Stimulated activated naive CD4-positive, alpha-beta T cell (primary cell): ENCODE data around the gene CCSER2.

ENCODE experiments used
- DNase-seq, 6 experiments: peaks; one replicate each; lab custom pipeline; 2025; lab: John Stamatoyannopoulos, UW

Gene CCSER2

DNA sequence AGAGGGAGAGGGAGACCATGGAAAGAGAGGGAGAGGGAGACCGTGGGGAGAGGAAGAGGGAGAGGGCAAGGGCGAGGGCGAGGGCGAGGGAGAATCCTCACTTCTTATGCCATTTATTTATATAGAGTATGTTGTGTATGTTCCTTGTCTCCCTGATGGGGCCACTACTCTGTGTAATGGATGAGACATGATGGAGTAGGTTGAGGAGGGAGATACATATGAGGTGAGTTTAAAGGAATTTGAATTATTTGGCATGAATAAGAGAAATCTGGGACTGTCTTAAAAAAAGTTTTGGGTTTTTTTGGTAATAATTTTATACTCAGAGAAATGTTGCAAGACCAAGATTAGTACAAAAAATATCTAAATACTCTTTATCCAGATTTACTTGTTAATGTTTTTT is 20.1 kb downstream of the CCSER2 start:
- DNase-seq: no peak

DNA sequence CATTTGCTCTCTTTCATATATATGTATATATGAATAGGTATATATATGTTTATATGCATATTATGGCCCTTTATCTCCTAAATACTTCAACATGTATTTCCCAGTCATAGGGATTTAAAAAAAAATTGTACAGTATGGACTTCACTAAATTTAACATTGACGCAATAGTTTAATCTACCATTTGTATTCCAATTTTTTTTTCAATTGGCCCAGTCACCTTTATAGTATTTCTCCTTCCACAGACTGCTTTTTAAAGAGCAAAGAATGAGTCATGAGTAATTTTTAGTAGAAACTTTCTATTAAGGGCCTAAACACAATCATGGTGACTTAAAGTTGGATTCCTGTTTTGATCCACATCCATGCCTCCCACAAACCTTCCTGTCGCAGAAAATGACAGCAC is 20.5 kb downstream of the CCSER2 start:
- no peak for DNase-seq

DNA sequence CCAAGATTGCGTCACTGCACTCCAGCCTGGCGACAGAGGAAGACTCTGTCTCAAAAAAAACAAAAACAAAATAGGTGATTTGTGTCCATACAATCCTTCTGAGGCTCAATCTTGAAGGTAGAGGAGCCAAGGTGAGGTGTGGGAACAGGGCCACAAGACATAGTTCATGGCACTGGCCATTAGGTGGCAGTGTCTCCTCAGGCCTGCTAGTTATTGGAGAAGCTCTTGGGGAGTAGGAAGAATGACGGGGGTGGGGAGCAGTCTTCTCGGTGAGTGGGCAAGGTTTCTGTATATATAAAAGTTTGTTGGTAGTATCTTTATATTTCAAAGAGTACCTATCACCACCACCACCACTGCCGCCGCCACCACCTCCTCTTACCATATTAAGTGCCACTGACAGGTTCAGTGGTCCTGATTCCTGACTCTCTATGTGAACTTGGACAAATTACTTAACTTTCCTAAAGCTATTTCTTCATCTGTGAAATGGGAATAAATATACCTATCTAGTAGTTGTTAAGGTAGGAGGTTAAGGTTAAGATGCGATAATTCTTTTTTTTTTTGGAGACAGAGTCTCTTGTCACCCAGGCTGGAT is 24.0 kb downstream of the CCSER2 start:
- DNase-seq: peak; percentile 8 to 60 (median 49)

DNA sequence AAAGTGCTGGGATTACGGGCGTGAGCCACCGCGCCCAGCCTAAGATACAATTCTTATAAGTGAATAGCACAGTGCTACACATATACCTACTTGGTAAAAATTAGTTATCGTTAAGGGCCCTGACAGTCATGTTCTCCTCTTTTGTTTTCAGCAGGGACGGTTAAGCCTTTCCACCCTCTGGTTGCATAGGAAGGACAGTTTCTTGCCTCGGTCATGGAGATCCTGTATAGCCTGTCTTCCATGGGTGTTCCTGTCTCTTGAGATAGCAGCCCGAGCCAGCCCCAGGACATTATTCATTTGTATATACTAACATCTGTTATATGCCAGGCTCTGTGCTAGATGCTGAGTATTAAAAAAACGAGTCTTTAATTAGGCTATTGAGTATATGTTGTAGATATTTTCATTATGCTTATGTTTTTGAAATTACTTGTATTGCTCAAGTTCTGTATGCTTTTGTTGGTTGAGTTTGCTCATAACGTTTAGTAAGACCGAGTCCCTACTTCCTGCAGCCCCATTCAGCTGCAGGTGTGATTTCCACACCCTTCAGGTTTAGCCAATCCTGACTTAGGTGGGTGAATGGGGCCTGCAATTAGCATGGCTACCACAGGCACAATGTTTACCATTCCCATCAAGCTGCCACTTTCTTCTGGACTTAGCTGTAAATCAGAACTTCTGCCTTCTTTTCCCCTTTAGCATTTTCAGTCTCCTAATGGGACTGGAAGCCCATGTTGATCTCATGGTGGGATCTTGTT is 24.8 kb downstream of the CCSER2 start:
- no peak for DNase-seq

DNA sequence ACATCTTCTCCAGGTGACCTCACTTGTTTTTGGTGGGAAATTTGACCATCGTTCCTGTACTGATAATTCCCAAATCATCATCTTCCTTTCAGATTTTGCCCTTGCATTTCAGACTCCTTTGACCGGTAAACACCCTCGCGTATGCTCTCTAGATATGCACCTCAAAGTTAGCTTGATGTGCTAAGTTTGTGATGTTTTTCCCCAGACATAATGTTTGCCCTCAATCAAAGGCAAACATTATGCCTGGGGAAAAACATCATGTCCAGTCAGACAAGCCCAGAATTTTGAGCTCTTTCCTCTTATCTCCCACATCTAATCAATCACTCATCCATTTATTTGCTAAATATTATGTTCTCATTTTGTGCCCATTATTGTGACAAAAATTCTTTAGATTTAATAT is 26.2 kb downstream of the CCSER2 start:
- DNase-seq: no peak

DNA sequence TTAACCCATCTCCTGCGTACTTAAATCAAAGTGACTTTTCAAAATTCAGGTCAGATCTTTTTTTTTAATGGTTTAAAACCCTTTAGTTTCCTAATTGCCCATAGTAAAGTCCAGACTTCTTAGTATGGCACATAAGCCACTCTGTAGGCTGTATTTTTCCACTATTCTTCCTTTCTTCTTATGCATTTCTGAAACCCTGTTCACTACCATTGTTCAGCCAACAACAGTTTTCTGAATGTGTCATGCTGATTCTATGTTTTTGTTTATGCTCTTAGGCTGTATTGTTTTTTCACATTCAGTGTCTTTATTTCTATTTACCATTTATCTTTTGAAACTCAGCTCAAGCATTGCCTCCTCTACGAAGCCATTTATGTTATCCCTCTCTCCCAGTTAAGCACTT is 26.7 kb downstream of the CCSER2 start:
- no peak for DNase-seq

DNA sequence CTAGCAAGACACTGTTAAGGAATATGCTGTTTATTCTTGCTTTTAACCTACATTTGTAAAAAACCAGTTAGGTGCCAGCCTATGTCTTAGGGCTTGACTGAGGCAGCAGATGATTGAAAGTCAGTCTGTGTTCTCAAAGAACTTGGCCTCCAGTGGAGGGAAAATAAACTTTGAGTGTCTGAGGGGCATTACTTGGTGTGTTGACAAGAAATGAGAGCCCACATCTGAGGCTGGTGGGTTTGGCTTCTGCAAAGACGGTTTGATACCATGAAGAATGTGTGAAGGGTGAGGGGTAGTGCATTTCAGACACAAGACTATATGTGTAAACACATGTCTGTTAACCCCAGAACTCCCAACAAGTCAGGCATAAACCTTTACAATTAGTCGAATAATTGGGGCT is 28.5 kb downstream of the CCSER2 start:
- peak in 1 of 6 experiments; percentile 2 for DNase-seq

DNA sequence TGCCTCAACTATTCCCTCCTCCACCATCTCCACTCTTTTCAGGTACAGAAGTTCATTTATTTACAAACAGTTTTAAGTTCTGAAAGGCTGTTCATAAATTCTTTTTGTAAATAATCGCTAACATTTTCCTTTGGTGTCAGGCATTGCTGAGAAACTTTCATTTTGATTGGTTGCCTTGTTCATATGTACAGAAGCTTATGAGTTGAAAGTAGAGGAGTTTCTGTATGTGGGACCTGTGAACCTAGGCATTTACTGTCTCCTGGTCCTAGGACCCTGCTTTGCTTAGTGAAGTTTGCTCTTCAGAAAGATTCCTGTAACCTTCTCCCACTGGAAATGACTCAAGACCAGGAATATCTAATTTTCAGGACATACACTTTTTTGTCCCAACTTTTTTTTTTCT is 30.4 kb downstream of the CCSER2 start:
- DNase-seq: no peak

DNA sequence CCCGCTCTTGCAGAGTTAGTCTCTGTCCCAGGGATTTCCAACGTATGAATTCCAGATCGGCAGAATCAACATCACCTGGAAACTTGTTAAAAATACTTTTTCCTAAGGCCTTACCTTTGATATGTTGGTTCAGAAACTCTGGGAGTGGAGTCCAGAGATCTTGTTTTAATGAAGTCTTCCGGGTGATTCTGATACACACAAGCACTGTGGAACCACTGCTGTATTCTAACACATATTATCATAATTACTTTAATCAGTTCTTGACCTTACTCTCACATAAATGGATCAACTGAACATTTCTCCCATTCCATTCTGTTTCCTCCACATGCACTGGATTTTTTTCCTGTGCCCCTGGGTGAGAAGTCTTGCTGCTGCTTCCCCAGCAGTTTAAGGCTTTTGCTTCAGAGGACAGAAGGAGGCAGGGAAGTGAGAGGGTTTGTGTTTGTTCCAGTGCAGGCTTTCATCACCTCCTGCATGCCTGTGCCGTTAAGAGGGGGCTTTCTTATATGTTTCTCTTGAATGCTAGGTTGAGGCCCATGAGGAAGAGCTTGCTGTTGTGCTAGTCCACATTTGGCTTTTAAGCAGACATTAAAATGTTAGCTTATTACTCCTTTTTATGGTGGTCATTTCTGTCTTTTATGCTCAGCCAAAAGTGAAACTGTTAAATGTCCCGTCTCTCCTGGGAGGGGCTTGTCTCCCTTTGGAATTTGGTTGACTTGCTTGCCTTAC is 32.4 kb downstream of the CCSER2 start:
- DNase-seq: no peak

DNA sequence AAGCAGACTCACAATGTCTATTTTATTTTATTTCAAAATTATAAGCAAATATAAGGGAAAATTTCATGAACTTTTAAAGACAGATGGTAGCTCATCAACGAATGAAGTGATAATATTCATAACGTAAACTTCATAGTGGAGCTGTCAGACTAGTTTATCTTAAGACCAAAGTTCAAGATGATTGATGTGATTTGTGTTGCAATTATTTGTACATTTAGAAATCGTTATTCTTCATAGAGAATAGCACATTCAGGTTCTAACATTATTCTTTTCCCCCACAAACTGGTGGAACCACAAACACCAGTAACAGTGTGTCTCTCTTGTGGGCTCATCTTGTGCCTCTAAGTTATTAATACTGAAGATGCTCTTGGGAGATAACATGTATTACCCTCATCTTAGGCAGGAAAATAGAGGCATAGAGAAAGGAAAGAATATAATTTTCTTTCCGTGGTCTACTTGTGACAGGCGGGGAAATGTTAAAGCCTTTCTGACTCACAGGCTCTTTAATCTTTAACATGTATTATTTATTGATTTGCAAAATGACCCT is 37.0 kb downstream of the CCSER2 start:
- DNase-seq: no peak

DNA sequence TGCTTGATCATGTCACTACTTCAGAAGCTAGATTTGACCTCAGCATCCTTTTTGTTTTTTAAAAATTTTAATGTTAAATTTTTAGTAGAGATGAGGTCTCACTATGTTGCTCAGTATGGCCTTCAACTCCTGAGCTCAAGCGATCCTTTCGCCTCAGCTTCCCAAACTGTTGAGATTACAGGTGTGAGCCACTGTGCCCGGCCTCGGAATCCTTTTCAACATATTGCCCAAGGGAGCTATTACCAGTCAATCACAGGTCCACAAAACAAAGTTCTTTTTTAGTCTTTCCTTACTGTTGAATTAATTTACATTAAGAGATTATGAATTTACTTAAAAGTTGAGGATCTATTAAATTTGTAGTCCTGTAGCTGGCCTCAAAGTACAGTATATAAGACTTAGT is 37.7 kb downstream of the CCSER2 start:
- DNase-seq: no peak

DNA sequence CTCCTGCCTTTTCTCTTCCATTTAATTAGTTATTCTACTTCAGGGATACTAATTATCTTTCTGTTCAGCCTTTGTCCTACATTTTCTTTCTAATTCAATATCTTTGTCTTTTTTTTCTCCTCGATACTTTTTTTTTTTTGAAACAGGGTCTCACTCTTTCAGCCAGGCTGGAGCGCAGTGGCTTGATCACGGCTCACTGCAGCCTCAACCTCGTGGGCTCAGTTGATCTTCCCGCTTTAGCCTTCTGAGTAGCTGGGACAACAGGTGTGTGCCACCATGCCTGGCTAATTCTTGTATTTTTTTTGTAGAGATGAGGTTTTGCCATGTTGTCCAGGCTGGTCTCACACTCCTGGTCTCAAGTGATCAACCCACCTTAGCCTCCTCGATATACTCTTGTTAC is 38.9 kb downstream of the CCSER2 start:
- no peak for DNase-seq

DNA sequence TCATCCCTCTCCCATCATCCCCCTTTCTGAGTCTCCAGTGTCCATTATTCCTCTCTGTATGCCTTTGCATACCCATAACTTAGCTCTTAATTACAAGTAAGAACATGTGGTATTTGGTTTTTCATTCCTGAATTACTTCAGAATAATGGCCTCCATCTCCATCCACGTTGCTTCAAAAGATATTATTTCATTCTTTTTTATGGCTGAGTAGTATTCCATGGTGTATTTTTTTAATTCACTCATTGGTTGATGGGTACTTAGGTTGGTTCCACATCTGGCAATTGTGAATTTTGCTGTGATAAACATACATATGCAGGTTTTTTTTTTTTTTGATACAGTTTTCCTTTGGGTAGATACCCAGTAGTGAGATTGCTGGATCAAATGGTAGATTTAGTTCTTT is 40.4 kb downstream of the CCSER2 start:
- DNase-seq: no peak

DNA sequence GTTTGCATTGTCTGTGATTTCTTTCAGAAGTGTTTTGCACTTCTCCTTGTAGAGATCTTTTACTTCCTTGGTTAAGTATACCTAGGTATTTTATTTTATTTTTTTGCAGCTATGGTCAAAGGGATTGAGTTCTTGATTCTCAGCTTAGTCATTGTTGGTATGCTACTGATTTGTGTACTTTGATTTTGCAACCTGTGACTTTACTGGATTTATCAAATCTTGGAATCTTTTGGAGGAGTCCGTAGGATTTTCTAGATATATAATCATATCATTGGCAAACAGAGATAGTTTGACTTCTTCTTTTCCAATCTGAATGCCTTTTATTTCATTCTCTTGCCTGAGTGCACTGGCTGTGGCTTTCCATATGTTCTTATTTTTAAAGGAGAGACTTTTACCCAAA is 41.9 kb downstream of the CCSER2 start:
- no peak for DNase-seq

DNA sequence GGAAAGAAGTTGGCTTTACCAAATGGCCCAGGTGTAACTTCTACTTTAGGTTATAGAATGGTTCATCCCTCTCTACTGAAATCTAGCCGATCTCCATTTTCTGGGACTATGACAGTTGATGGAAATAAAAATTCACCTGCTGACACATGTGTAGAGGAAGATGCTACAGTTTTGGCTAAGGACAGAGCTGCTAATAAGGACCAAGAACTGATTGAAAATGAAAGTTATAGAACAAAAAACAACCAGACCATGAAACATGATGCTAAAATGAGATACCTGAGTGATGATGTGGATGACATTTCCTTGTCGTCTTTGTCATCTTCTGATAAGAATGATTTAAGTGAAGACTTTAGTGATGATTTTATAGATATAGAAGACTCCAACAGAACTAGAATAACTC is 43.6 kb downstream of the CCSER2 start:
- DNase-seq: no peak

DNA sequence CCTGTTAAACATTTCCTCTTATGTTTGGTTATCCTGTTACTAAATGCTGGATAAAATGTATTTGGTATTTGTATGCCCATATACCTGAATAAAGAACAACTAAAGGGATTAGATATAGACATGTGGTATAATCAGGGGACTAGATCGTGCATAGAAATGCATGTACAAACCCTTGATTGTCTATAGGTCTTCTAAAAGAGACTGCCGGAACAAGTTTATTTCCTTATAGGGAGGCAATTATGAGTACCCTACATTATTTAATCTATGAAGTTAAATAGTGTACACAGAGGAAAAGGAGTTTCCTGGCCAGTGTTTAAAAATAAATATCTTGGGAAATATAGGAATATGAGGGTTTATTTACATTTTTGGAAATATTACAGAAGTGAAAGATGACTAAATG is 44.6 kb downstream of the CCSER2 start:
- no peak for DNase-seq

DNA sequence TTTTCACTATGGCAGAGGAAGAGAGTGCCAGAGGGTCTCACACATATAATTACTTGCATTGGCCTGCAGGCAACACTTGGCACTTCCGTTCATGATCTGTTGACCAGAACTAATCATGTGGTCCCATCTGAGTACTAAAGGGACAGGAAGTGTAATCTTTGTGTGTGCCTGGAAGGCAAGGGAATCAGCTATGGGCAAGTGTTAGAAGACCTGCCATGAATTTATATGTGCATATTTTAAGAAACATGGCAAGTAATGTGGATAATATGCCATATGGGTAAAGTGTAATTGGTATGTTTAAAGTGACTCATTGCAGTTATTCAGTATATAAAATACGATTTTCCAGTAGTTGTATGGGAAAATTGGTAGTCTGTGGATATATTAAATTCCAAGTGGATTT is 46.1 kb downstream of the CCSER2 start:
- no peak for DNase-seq

DNA sequence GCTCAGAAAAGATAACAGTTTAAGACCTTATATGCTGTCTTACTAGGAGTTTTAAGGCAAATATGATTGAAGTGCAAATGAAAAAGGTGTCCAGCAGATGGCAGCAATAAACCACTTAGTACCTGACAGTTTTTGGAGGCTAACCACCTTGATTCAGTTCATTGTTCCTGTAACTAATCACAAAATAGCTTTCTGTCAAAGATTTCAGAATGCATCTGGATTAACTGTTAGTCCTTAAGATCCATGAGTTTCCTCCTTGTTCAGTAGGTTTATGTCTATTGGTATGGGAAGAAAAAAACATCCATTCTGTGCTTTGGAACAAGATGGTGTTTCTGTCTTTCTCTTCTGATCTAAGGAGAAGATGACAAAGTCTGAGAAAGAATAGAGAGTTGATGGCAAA is 46.6 kb downstream of the CCSER2 start:
- peak in 4 of 6 experiments; percentile 14 to 60 (median 46) for DNase-seq

DNA sequence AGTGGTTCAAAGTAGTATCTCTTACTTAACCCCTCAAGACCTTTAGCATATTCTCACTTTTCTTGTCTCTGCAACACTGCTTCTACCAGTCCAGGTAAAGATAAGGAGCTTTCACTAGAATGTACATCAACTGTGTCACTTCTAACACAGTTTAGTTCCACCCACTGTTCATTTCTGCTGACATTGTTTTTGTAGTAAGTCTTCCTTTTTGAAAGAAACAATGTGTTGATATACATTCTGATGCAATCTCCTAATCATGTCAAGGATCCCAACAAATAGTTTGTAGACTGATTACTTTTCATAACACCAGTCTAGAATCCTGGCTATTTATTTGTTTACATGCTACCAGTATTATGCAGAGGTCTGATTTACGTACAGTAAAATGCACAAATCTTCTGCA is 47.5 kb downstream of the CCSER2 start:
- no peak for DNase-seq

DNA sequence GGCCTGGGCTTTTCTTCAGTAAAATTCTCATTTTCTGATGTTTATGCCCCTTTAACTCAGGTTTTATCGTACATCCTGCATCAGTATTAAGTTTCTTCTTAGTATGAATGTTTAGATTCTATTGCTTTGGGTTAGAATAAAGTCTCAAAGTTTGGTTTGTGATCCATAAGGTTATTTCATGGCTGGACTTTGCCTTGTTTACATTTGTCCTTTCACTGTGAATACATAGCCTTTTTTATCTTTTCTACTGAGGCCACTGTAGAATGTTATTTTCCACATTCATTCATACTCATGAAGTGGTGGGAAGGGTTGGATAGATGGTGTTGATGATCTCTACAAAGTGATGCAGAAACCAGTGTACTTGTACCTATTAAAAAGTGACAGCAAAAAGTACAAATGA is 59.8 kb downstream of the CCSER2 start:
- DNase-seq: no peak

DNA sequence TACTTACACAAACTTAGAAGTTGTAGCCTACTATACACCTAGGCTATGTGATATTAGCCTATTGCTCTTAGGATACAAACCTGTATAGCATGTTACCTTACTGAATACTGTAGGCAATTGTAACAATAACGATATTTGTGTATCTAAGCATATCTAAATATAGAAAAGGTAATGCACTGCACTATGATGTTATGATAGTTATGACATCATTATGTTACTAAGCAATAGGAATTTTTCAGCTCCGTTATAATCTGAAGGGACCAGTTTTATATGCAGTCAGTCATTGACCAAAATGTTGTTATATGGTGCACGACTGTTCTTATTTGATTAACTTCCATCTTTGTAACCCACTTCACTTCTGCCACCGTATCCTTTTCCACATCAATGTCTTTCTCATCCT is 62.0 kb downstream of the CCSER2 start:
- no peak for DNase-seq

DNA sequence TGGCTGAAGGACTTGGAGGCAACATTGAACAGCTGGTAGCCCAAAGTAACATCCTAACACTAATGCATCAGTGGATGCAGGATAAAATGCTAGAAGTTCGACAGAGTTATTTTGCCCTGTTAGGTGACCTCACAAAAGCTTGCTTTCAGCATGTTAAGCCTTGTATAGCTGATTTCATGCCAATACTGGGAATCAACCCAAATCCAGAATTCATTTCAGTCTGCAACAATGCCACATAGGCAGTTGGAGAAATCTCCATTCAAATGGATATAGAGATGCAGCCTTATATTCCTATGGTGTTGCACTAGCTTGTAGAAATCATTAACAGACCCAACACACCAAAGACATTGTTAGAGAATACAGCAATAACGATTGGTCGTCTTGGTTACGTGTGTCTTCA is 62.9 kb downstream of the CCSER2 start:
- DNase-seq: no peak

DNA sequence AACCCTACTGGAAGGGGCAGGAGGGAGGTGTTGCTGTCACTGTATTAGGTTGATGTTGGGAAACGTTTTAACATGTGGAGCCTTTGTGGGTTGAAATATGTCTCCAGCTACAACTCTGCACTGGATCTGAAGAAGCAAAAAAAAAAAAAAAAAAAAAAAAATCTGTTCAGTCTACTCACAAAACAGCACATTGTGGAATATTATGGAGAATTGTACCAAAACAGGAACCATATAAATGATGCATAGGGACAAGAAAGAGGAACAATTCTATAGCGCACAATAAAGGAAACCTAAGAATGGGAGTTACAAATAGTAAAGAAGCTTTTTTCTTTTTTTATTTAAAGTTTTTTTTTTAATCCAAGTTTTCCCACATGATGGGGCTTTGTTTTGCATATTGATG is 63.8 kb downstream of the CCSER2 start:
- DNase-seq: no peak
